OCI-LY7 (cell line): ENCODE data around the gene FKBP1B. TPM values are rescaled to one million over a fixed set of nuclear protein-coding genes. Genes with fewer than 3 reads are reported as not detected.
A peak's percentile ranks its signal among the peaks of the same experiment; 100 is the strongest.

Experiments
- BruUV-seq: library from RNA; stranded (reverse); fragments of 400-500 nt; replicated peaks from 2 replicates; lab custom pipeline; 2021; lab: Mats Ljungman, UMichigan
- CTCF ChIA-PET: fragments of 300-600 bp; sonication (Branson Sonifier 250); formaldehyde crosslinking; loops from one replicate; lab custom pipeline; 2022; ENCODE audit warnings: antibody characterized with exemption; ENCODE audit not compliant: unreplicated experiment; lab: Charles Lee
- POLR2A ChIA-PET: fragments of 300-600 bp; sonication (Branson Sonifier 250); formaldehyde crosslinking; loops from one replicate; lab custom pipeline; 2022; ENCODE audit warnings: antibody characterized with exemption; lab: Charles Lee
- DNase-seq: peaks from one replicate; pipeline ENCODE4 v3.0.0-alpha.2; 2015; ENCODE audit warnings: low spot score
- H2AFZ ChIP-seq: fragments of 200-600 bp; sonication (generic), shearing (Covaris generic); 2 replicates; pipeline ENCODE4 v1.6.1; 2014; ENCODE audit warnings: mild to moderate bottlenecking, antibody characterized with exemption, low read length, moderate library complexity
- H3K27ac ChIP-seq: fragments of 200-600 bp; sonication (generic); 2 replicates; pipeline ENCODE4 v1.5.1; 2014; ENCODE audit warnings: mixed run types, low read depth, mild to moderate bottlenecking, moderate library complexity, low read length, inconsistent platforms; ENCODE audit not compliant: poor library complexity, severe bottlenecking
- H3K36me3 ChIP-seq: fragments of 200-600 bp; sonication (generic); 2 replicates; pipeline ENCODE4 v1.6.1; 2014; ENCODE audit warnings: mild to moderate bottlenecking, antibody characterized with exemption, low read length, moderate library complexity, mixed read lengths; ENCODE audit not compliant: insufficient read depth
- H3K4me1 ChIP-seq: fragments of 200-600 bp; sonication (generic); 2 replicates; pipeline ENCODE4 v1.5.1; 2014; ENCODE audit warnings: mild to moderate bottlenecking, low read length; ENCODE audit not compliant: insufficient read depth, poor library complexity, severe bottlenecking
- H3K4me2 ChIP-seq: fragments of 200-600 bp; sonication (generic); 2 replicates; pipeline ENCODE4 v1.6.1; 2014; ENCODE audit warnings: mild to moderate bottlenecking, low read length
- H3K4me3 ChIP-seq: fragments of 200-600 bp; sonication (generic); 2 replicates; pipeline ENCODE4 v1.5.1; 2014; ENCODE audit warnings: mild to moderate bottlenecking, low read depth, low read length; ENCODE audit not compliant: poor library complexity, severe bottlenecking
- H3K79me2 ChIP-seq: fragments of 200-600 bp; sonication (generic); 2 replicates; pipeline ENCODE4 v1.6.1; 2016; ENCODE audit warnings: low read depth, mild to moderate bottlenecking, low read length, moderate library complexity, mixed read lengths; ENCODE audit not compliant: insufficient read depth
- H3K9me2 ChIP-seq: fragments of 200-600 bp; sonication (generic); 2 replicates; pipeline ENCODE4 v1.6.1; 2016; ENCODE audit warnings: mild to moderate bottlenecking, low read length, mixed read lengths; ENCODE audit not compliant: insufficient read depth
- H3K9me3 ChIP-seq: fragments of 200-600 bp; sonication (generic); 2 replicates; pipeline ENCODE4 v1.6.1; 2014; ENCODE audit warnings: mild to moderate bottlenecking, mixed run types, low read length, mixed read lengths
- H4K20me1 ChIP-seq: fragments of 200-600 bp; sonication (generic); 2 replicates; pipeline ENCODE4 v1.6.1; 2014; ENCODE audit warnings: mild to moderate bottlenecking, antibody characterized with exemption, low read length, moderate library complexity, mixed read lengths; ENCODE audit not compliant: insufficient read depth
- CTCF ChIP-seq: fragments of 200-600 bp; sonication (generic); conservative IDR thresholded peaks from 2 replicates; pipeline ENCODE4 v1.5.1; 2014; ENCODE audit warnings: mild to moderate bottlenecking, antibody characterized with exemption, low read length, moderate library complexity, mixed read lengths
- EZH2phosphoT487 ChIP-seq: fragments of 200-600 bp; sonication (generic); IDR thresholded peaks from 2 replicates; pipeline ENCODE4 v1.6.1; 2018; ENCODE audit warnings: low read depth, borderline replicate concordance, mild to moderate bottlenecking, mixed run types, antibody characterized with exemption, low read length, moderate library complexity, mixed read lengths
- intact Hi-C: fragments of 100-400 bp; cut with micrococcal nuclease; formaldehyde crosslinking; loops from one replicate; pipeline ENCODE4 v1.10.0; 2022; ENCODE audit not compliant: unreplicated experiment
- total RNA-seq, 2 experiments: library from RNA; depleted of rRNA in 1 of 2; stranded (reverse); fragments of >200 nt in 1 of 2; shearing (Covaris generic) in 1 of 2; gene quantifications; 2 replicates each; pipeline ENCODE4 v1.2.3, GENCODE V29; 2014 to 2022

FKBP1B gene
- total RNA-seq, 2 experiments from 2014 or later = 1.5 to 3.2 TPM

- DNase-seq = no peak
- H3K4me1 ChIP-seq = peaks cover 11% of the 10 kb centered on the region
- ChIA-PET CTCF (no interaction called here), POLR2A (no interaction called here)
- no peak overlapping the region for H2AFZ ChIP-seq
- TF ChIP-seq EZH2phosphoT487 (no peak), CTCF (no peak)
- peaks cover 42% of the 10 kb centered on the region for H3K79me2 ChIP-seq
- H3K4me2 ChIP-seq = no peak overlapping the region
- H3K9me3 ChIP-seq = no peaks in the 10 kb centered on the region
- H3K9me2 ChIP-seq = no peaks in the 10 kb centered on the region
- intact Hi-C loops = no loop called here
- H3K36me3 ChIP-seq = peaks cover 67% of the 10 kb centered on the region
- no peak overlapping the region for H3K4me3 ChIP-seq
- H4K20me1 ChIP-seq = no peaks in the 10 kb centered on the region
- H3K27ac ChIP-seq = no peak overlapping the region
- BruUV-seq = no TSS peak
These were observed 22.7 kb downstream of the FKBP1B start for GRCh38 chr2:24072259-24072658.

- Histone ChIP-seq H3K79me2 (peaks cover 42% of the 10 kb centered on the region), H2AFZ (no peak overlapping the region), H4K20me1 (no peaks in the 10 kb centered on the region), H3K9me3 (no peaks in the 10 kb centered on the region), H3K4me1 (peaks cover 19% of the 10 kb centered on the region), H3K9me2 (no peaks in the 10 kb centered on the region), H3K4me2 (no peak overlapping the region), H3K36me3 (peaks cover 52% of the 10 kb centered on the region), H3K27ac (no peak overlapping the region), H3K4me3 (no peak overlapping the region)
- ChIA-PET CTCF (no interaction called here), POLR2A (interaction anchor here (0.6 to 2.0 kb wide), 2 partner anchors 27 to 28 kb away, joined by 6 to 8 read pairs; partner anchors contain the start of gene WDCP)
- TF ChIP-seq EZH2phosphoT487 (no peak), CTCF (no peak)
- intact Hi-C loops = no loop called here
- DNase-seq = no peak
- BruUV-seq = no TSS peak
These were observed 24.3 kb downstream of the FKBP1B start for GRCh38 chr2:24073816-24074215.

- Histone ChIP-seq H3K4me3 (peak overlapping the region; percentile 80), H3K4me2 (peak overlapping the region; percentile 68), H3K79me2 (peaks cover 42% of the 10 kb centered on the region), H3K4me1 (peaks cover 19% of the 10 kb centered on the region), H3K36me3 (peaks cover 38% of the 10 kb centered on the region), H3K27ac (no peak overlapping the region), H4K20me1 (no peaks in the 10 kb centered on the region), H2AFZ (no peak overlapping the region; the same call in 1 of the 2 replicates), H3K9me2 (no peaks in the 10 kb centered on the region), H3K9me3 (no peaks in the 10 kb centered on the region)
- DNase-seq = no peak
- no TSS peak for BruUV-seq
- POLR2A ChIA-PET = interaction anchor here (1.0 to 2.5 kb wide), 4 partner anchors 9 to 148 kb away, joined by 3 to 16 read pairs (median 8); partner anchors contain the start of genes ATAD2B and WDCP
- CTCF ChIA-PET = interaction anchor here (1.8 kb wide), 1 partner anchor 28 kb away, joined by 10 read pairs; the partner anchor contains the start of gene WDCP
- intact Hi-C loops = no loop called here
- TF ChIP-seq CTCF (no peak), EZH2phosphoT487 (no peak)
These were observed 25.7 kb downstream of the FKBP1B start for GRCh38 chr2:24075259-24075658.
